ENCODE results near the gene IL27RA.

DNA sequence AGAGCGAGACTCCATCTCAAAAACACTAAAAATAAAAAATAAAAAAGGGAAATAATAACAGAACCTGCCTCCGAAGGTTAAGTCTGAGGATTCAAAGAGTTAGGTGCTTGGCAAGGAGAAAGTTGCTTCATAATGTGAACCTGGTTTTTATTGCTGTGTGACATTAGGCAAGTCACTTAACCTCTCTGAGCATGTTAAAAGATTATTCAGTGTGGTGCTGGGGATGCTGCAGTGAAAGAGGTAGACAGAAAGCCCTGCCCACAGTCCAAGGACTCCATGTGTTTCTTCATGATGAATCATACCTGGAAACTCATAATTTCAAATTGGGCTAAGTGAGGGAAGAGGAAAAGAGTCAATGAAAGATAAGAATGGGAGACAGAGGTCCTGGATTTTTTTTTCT, 2.4 kb downstream of the IL27RA start:
- TF ChIP-seq, protein P1, sequence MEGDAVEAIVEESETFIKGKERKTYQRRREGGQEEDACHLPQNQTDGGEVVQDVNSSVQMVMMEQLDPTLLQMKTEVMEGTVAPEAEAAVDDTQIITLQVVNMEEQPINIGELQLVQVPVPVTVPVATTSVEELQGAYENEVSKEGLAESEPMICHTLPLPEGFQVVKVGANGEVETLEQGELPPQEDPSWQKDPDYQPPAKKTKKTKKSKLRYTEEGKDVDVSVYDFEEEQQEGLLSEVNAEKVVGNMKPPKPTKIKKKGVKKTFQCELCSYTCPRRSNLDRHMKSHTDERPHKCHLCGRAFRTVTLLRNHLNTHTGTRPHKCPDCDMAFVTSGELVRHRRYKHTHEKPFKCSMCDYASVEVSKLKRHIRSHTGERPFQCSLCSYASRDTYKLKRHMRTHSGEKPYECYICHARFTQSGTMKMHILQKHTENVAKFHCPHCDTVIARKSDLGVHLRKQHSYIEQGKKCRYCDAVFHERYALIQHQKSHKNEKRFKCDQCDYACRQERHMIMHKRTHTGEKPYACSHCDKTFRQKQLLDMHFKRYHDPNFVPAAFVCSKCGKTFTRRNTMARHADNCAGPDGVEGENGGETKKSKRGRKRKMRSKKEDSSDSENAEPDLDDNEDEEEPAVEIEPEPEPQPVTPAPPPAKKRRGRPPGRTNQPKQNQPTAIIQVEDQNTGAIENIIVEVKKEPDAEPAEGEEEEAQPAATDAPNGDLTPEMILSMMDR (IDR thresholded peaks at IDR 0.05), result no peak
- no peak for TF ChIP-seq POLR2A (IDR thresholded peaks at IDR 0.05)

Measured in heart left ventricle (tissue), 13 donors.